ENCODE data around the gene SAMD7.

SAMD7 gene, protein sequence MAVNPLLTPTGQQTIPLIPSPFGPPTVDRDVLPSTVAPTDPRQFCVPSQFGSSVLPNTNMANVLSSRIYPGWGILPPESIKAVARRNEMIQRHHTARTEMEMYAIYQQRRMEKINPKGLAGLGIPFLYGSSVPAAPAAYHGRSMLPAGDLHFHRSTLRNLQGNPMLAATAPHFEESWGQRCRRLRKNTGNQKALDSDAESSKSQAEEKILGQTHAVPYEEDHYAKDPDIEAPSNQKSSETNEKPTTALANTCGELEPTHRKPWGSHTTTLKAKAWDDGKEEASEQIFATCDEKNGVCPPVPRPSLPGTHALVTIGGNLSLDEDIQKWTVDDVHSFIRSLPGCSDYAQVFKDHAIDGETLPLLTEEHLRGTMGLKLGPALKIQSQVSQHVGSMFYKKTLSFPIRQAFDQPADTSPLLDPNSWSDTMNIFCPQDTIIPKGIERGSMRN

DNA sequence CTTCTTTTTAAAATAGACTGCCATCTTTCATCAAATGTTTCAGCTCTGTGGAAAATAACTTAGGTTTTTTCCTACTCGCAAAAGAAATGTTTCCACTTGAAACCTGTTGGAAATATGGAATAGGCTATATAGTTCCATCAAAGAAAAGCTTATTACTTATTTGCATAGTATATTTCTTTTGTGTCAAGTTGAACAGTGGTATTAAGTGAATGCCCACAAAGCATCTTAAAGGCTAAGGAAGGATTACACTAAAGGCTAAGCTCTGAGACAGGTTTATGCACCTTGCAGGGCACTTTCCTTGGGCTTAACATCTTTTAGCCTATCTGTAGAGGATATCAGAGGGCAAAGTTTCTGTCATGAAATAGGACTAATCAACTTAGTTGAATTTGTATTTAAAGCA lies at the start of gene SAMD7:
Gene SAMD7, plus strand, starts transcription at position 301 of the 400 bp plus-strand sequence. CDS start 7,927 bp downstream, outside the sequence.
- no peak for DNase-seq (ENCODE audit: low spot score)

DNA sequence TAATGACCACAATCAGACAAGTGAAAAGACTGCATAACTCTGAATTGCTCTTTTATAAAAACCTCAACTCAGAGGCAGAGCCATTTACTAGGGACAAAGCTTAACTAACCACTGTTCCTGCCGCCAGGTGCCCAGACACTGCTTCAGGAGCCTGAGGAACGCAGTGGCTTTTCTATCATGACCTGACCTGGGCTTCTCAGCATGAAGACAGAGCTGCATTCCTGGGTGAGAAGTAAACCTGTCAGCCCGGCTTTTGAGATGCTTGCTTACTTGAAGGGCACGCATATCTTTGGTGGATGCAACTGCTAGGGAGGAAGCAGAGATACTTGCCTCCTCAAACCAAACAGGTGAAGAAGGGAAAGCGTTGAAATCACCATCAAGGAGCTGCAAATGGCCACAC lies 49.5 kb upstream of the SAMD7 start:
- no peak for DNase-seq (ENCODE audit: low spot score)

DNA sequence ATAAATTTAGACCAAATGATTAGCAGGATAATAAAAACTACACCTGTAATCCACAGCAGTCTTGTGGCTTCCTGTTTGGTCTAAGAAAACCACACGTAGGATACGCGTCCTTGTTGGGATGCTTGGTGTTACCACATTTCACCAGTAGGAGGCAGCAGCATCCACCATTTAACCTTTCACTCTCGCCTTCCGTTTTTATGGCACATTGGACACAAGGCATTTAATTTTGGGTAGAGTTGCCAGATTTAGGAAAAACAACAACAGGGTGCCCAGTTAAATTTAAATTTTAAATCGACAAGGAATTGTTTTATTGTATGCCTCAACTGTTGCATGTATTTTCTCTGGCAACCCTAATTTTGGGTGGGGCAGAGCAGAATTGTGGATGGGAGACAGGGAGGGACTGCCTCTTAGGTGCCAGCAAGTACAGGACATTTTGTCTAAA lies 47.9 kb upstream of the SAMD7 start:
- DNase-seq (ENCODE audit: low spot score) = peak; percentile 69

DNA sequence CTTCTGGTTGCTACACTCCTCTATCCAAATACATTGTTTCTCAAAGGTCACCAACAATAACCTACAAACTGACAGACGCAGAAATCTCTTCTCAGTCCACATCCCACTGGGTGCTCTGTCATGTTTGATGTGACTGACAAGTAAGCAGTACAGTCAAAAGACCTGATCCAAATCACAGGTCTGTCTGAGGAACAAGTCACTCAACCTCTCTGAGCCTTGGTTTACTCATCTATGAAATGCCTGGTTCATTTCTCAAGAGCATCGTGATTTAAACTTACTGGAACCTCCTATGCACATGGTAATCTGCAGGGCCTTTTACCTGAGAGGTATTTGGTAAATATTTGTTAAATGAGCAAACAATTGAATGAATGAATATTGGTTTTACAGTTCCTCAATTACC lies 47.1 kb upstream of the SAMD7 start:
- DNase-seq (ENCODE audit: low spot score) = no peak

DNA sequence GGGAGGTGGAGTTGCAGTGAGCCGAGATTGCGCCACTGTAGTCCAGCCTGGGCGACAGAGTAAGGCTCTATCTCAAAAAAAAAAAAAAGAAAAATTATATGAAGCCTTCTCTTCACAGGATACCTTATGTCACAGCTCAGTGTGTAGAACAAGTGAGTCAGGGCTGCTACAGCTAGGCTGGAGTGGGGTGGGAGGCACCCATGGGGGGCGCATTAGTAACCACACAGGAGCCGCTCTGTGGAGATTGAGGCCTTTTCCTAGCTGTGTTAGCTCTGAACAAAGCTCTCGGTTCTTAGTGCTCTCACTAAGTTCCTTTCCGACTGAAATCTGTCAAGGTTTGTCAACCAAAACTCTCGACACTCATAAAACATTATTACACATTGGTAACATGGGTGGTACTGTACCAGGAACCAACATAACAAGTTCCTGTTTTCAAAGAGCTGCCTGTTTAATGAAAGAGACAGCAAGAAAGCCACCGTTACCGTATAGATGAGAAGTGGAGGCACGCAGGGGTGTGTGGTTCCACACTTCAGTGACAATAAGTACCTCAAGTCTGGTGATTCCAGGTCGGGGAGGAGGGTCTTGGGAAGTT lies 46.1 kb upstream of the SAMD7 start:
- no peak for DNase-seq (ENCODE audit: low spot score)

DNA sequence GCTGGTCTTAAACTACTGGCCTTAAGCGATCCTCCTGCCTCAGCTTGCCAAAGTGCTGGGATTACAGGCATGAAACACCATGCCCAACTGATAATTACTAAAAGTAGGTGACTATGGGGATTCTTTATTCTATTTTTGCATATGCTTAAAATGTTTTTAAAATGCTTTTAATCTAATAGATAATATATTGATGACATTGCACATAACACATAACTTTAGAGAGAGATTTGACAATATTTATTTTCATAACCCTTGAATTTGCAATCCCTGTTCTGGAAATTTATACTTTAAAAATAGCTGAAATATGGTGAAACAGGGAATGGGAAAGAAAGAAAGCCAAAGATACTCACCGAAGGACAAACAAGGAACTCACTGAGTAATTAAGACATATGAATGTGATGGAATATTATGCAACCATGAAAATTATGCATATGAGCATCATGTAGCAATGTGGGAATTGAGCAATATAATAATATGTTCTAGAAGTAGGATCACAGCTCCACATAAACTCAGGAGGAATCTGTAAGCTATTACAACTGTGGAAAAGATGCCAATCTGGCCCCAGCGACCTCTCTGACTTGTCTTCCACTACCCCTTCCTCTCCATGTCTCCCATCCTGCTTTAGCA lies 43.7 kb upstream of the SAMD7 start:
- DNase-seq (ENCODE audit: low spot score) = no peak

DNA sequence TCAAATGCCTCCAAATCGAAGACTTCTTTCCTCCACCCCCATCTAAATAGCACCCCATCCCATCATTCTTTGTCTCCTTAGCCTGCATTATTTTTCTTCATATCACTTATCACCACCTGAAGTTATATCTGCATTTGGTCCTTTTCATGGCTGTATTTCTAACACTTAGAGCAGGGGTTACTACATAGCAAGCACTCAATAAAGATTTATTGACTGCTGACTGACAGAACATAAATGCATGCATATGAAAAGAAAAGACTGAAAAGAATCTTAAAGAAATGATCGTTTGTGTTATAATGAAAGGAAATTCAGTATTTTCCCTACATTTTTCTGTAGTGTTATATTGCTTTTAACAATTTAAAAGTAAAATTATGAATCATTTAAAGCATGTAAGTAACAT lies 43.0 kb upstream of the SAMD7 start:
- no peak for DNase-seq (ENCODE audit: low spot score)

DNA sequence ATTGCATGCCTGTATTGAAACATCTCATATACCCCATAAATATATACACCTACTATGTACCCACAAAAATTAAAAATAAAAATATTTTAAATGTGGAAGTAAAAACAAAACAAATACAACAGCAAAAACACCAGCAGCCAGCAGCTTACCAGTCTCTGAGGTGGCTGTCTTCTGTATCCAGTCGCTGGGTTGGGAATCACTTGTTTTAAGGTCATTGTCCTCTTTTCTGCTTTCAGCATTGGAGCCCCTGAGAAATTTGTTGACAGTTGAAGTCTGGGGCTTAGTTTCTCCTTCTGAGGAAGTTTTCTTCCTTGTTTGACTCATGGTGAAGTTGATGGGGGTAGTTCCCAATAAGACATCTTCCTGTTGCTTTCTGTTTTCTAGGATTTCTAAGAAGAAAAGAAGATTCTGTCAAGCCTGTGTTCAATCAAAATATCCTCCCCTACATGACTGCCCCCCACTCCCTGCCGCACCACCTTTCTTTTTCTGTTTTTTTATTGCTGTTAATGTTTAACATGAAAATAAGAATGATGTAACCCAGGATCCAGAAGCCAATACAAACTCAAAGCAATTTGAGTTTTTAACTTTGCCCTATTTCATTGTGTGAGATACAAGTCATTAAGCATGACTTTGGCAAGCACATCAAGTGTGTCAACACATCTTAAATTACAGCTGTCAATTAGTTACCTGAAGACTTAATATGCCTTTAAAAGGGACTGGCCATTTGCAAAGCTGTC lies 41.7 kb upstream of the SAMD7 start, which contains the start of gene LRRC31:
Gene LRRC31, minus strand, starts transcription at position 452 of the 737 bp plus-strand sequence. Its CDS starts 128 bp downstream, at position 324.
- DNase-seq (ENCODE audit: low spot score) = no peak

DNA sequence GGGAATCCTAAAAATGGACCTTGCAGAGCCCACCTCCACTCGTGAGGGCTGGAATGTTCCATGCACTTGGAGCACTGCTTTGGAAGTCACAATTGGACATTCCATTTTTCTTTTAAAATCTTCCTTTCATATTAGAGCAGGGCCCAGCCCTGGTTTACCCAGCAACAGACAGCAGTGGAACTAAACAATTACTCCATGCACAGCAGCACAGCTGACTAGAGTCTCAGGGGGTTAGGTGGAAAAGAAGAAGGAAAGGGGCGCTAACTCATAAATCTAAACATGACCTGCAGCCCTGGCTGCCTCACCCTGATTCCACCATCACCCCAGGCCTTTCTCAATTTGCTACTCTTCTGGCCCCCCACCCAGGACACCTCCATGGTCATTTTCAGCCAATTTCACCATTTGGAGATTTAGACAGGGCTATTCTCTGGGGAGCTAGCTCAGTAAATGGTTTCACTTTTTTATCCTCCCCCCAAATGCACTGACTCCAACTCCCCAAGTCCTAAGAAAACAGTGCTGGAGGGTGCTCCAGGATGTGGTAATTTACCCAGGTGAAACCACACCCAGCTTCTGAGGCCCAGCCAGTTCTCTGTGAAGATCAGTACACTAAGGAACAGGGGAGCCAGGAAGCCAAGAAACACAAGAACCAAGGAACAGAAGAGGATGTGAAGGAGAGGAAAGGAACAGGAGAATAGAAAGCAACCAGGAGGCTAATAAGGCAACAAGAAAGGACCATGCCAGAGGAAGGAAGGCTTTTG lies 40.1 kb upstream of the SAMD7 start:
- no peak for DNase-seq (ENCODE audit: low spot score)

DNA sequence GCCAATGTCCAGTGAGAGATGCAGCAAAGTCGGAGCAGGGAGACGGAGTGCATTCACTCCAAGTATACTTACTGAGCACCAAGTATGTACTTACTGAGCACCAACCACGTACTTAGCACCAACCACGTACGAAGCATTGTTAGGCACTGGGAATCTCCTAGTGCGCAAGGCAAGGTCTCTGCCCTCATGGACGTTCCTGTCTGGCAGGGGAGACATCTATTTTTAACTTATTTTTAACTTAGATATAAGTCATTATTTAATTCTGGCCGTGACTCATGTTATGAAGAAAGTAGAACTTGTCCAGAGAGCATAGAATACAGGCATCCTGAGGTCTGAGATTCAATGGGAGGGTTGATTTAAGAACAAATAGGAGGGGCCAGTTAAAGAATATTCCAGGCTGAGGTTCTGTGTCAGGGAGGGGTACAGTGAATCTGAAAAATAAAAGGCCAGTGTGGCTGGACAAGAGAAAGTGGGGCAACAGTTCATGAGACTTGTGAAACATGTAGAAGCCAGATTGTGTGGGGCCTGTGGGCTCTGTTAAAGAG lies 32.3 kb upstream of the SAMD7 start:
- no peak for DNase-seq (ENCODE audit: low spot score)

DNA sequence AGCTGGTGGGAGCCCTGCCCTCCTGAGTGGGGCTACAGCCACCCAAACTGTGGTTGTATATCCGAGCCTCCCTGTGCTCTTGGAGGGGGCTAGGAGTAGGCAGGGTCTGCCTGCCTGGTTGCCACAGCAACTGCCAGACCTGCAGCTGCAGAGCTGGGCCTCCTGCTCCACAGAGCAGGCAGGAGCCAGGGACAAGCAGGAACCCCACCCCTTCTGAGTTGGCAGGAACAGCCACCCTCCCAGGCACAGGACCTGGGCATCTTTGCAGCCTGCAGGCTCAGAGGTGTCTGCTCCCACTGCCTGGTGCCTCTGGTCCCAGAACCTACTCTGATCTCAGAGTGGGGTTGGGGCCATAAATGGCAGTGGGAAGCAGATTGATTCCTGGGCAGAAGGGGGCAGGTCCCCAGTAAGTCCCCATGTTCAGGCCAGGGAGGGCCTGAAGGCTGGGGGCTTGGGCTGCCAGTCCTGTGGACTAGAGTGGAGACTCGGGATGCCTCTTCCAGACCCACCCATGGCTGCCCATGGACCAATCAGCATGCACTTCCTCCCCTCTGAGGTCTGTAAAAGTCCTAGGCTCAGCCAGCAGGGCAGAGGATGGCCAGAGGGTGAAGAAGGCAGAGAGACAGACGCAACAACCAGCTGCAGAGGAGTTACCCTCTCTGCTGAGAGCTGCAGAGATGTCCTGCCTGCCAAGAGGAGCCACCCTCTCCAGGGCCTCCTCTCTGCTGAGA lies 31.4 kb upstream of the SAMD7 start:
- no peak for DNase-seq (ENCODE audit: low spot score)

DNA sequence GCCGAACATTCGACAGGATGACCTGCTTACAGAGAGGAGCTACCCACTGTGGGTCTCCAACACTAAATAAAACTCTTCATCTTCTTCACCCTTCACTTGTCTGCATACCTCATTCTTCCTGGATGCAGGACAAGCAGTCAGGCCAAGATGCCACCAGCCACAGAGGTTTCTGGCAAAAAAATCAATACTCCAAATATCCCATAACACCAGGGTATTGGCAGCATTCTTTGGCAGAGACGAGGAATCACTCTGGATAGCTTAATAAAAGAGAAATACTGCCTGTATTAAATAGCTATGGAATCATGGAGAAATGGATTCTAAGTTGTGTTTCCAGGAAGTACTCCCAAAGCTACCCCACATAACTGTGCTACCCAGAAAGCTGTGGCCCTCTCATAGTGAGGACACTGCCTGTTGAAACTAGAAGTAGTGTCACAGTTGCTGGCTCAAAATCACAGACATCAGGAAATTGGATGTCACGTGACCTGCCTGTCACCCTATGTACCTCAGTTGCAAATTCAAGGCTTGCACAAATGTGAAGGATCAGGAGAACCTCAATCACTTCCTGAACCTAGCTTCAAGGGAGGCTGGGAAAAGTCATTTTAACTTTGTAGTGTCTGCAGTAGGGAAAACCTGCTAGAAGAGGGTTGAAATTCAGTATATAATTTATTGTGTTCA lies 30.7 kb upstream of the SAMD7 start:
- DNase-seq (ENCODE audit: low spot score) = no peak

DNA sequence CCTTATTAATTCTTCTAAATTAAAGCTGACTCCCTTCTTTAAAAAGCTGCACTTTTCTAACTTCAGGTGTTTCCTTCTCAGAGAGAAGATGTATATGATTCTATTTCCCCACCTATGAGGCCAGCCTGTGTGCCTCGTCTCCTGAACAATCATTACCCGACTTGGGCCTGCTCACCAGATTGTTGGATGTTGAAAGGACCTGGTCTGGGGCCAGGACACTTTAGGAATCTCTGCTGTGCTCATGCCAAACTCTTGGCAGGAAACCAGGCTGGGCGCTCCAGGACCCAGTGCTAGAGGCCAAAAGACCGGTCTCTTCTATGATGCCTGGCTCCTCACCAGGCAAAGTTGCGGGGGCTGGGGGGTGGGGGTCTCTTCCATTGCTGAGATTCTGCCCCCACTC lies 24.7 kb upstream of the SAMD7 start:
- no peak for DNase-seq (ENCODE audit: low spot score)

DNA sequence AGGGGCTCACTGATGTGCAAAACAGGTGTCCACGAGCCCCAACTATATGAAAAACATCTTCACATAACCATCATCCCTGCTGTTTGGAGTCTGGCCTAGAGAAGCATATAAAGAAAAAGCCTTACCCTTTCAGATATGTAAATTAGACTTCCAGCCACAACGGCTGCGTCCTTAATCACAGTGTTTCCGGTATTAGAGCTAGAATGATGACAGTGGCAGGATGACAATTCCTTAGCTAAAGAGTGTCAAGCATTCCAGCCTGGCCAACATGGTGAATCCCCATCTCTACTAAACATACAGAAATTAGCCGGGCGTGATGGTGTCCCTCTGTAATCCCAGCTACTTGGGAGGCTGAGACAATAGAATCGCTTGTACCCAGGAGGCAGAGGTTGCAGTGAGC lies 19.5 kb upstream of the SAMD7 start:
- DNase-seq (ENCODE audit: low spot score) = no peak

DNA sequence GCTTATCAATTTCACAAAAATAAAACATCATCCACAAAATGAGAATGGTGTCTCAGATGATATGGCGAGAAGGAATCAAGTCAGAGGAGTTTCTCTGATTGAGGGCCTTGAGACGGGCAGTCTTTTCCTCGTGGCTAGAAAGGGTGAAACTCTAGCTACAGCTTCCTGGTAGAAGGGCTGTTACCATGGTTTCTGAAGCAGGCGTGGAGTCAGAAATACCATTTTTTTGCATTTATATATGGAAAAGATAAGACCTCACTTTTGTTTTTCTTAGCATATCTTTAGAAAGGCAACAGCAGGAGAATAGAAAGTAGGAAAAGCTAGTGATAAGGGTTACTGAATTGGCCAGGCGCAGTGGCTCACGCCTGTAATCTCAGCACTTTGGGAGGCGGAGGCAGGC lies 17.3 kb upstream of the SAMD7 start:
- no peak for DNase-seq (ENCODE audit: low spot score)

DNA sequence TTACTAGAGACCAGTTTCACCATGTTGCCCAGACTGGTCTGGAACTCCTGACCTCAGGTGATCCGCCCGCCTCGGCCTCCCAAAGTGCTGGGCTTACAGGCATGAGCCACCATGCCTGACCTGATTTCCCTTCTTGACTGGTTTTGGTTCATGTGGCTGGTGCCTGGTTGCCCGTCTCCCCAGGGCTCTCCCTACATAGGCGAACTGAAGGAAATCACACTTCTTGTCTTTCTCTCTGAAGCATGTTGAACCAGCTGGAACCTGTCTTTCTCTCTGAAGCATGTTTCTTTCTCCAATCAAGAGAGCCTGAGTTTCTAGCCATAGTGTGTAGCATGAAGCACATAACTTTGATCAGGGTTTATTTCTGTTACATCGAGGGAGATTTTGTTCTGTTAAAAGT lies 16.3 kb upstream of the SAMD7 start:
- DNase-seq (ENCODE audit: low spot score) = no peak

DNA sequence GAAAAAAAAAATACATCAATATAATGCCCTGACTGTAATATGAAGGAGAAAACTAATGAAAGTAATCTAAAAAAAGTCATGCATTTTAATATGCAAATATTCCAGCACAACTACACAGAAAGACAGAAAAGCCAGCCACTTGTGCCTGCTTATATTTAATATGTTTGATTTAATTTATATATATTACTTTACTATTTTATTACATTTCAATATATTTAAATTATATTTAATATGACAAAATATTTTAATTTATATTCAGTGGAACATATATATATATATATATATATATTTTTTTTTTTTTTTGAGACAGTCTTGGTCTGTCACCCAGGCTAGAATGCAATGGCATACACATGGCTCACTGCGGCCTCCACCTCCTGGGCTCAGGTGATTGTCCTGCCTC lies 14.1 kb upstream of the SAMD7 start:
- no peak for DNase-seq (ENCODE audit: low spot score)

DNA sequence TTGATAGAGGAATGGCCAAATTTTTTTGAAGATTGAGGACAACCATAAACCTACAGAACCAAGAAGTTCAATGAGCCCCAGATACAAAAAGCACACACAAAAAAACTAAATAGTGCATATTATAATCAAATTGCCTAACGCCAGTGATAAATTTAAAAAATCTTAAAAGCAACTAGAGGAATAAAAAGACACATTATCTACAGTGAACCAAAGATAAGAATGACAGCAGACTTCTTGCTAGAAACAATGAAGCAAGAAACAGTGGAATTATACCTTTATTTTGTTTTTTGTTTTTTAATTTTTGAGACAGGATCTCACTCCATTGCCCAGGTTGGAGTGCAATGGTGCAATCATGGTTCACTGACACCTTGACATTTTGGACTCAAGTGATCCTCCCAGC lies 9.9 kb upstream of the SAMD7 start:
- DNase-seq (ENCODE audit: low spot score) = no peak

DNA sequence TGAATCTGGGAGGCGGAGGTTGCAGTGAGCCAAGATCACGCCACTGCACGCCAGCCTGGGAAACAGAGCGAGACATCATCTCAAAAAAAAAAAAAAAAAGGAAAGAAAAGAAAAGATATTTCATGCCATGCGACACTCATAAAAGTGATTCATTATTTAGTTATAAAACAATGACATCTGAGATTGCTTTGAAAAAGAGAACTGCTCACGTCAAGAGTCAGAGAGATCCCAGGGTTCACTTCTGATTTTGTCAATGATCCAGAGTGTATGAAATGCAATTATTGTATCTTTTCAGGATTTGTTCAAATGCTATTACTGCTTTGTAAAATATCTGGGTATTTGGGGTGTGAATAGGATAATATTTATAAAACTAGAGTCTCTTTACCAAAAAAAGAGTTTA lies 6.0 kb upstream of the SAMD7 start:
- no peak for DNase-seq (ENCODE audit: low spot score)

DNA sequence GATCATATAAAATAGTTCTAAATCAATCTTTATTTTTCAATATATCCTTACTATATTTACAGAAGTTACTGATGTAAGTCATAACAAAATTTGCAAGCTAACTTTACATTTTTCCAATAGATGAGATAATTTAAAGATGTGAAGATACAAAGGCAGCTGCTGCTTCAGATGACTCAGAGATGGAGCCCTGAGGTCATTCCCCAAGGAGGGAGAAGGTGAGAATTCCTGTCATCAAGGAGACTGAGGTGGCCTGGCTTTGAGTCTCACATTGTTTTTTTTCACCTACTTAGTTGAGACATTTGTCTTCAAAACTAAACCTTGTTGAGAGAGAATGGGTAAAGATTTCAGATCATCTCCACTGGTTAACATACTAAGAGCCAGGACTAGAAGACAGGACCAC lies 3.9 kb upstream of the SAMD7 start:
- DNase-seq (ENCODE audit: low spot score) = no peak
